ENCODE results near the gene SCO1. TPM values are rescaled to one million over a fixed set of nuclear protein-coding genes. Genes with fewer than 3 reads are reported as not detected.

SCO1 gene
- total RNA-seq, 4 donors from 2014 or later = 11.3 to 33.8 (median 16.2) TPM

- DNase-seq (ENCODE audit: low spot score in 2 of 2) = no peak
- no peak overlapping the region for H3K4me3 ChIP-seq (ENCODE audit: low read depth, poor library complexity, severe bottlenecking)
- intact Hi-C loops (cut with DNase I; ENCODE audit: low total_unique reads) = no loop called here
- 87 to 94% methylated on average over 14 of the region's 14 CpGs for WGBS, 2 donors
- TF ChIP-seq POLR2A (IDR thresholded peaks at IDR 0.05) (no peak), CTCF (IDR thresholded peaks at IDR 0.05) (no peak)
These were observed 62.0 kb downstream of the SCO1 start for GRCh38 chr17:10635290-10635689.

- intact Hi-C loops (cut with DNase I; ENCODE audit: low total_unique reads) = no loop called here
- TF ChIP-seq POLR2A (IDR thresholded peaks at IDR 0.05) (no peak), CTCF (IDR thresholded peaks at IDR 0.05) (no peak)
- 85 to 92% methylated on average over 15 of the region's 15 CpGs for WGBS, 2 donors
- no peak for DNase-seq (ENCODE audit: low spot score in 2 of 2)
- no peak overlapping the region for H3K4me3 ChIP-seq (ENCODE audit: low read depth, poor library complexity, severe bottlenecking)
These were observed 63.5 kb downstream of the SCO1 start for GRCh38 chr17:10633738-10634379.

GRCh38 chr17:10631701-10632100 is 65.6 kb downstream of the SCO1 start:
- no peak overlapping the region for H3K4me3 ChIP-seq (ENCODE audit: low read depth, poor library complexity, severe bottlenecking)
- intact Hi-C loops (cut with DNase I; ENCODE audit: low total_unique reads) = no loop called here
- TF ChIP-seq CTCF (IDR thresholded peaks at IDR 0.05) (no peak), POLR2A (IDR thresholded peaks at IDR 0.05) (no peak)
- WGBS, 2 donors = 69% methylated on average over 15 of the region's 15 CpGs
- DNase-seq (ENCODE audit: low spot score in 2 of 2) = no peak

- WGBS, 2 donors = 26 to 29% methylated on average over 18 of the region's 18 CpGs
- H3K4me3 ChIP-seq (ENCODE audit: low read depth, poor library complexity, severe bottlenecking) = no peak overlapping the region
- TF ChIP-seq CTCF (IDR thresholded peaks at IDR 0.05) = no peak
- no peak for TF ChIP-seq POLR2A (IDR thresholded peaks at IDR 0.05)
- intact Hi-C loops (cut with DNase I; ENCODE audit: low total_unique reads) = no loop called here
- DNase-seq (ENCODE audit: low spot score in 2 of 2) = no peak
These were observed 66.2 kb downstream of the SCO1 start for GRCh38 chr17:10631048-10631700.

- 96% methylated on average over 12 of the region's 12 CpGs for WGBS, 2 donors
- no peak for TF ChIP-seq POLR2A (IDR thresholded peaks at IDR 0.05)
- no peak for TF ChIP-seq CTCF (IDR thresholded peaks at IDR 0.05)
- H3K4me3 ChIP-seq (ENCODE audit: low read depth, poor library complexity, severe bottlenecking) = no peak overlapping the region
- intact Hi-C loops (cut with DNase I; ENCODE audit: low total_unique reads) = no loop called here
- DNase-seq (ENCODE audit: low spot score in 2 of 2) = no peak
These were observed 67.6 kb downstream of the SCO1 start for GRCh38 chr17:10629706-10630105.

All from lower leg skin (tissue), 4 donors.